Lower leg skin (tissue), 4 donors: ENCODE measurements around the gene CARD11. TPM values are rescaled to one million over a fixed set of nuclear protein-coding genes. Genes with fewer than 3 reads are reported as not detected.

Experiments used
- DNase-seq, 2 donors: peaks; one replicate each; pipeline ENCODE4 v3.0.0-alpha.2; 2019; ENCODE audit warnings: low spot score in 2 of 2
- H3K4me3 ChIP-seq: fragments of 200-600 bp; sonication (generic); 2 replicates; pipeline ENCODE4 v1.5.1; 2017; ENCODE audit warnings: mild to moderate bottlenecking, low read depth; ENCODE audit not compliant: poor library complexity, severe bottlenecking
- POLR2A ChIP-seq, 2 donors: fragments of 450-650 bp; IDR thresholded peaks; one replicate each; pipeline ENCODE4 v1.6.1; 2016 to 2017; ENCODE audit warnings: antibody characterized with exemption in 2 of 2, mild to moderate bottlenecking in 1 of 2, moderate library complexity in 1 of 2
- WGBS, 2 donors: methylation state at CpG; one replicate each; pipeline ENCODE4 v1.1.5; 2018; 5-methylcytosine and 5-hydroxymethylcytosine counted together
- intact Hi-C: fragments of 100-400 bp; cut with DNase I; formaldehyde crosslinking; loops from one replicate; pipeline ENCODE4 v1.15.0; 2023; ENCODE audit warnings: low total_unique reads
- total RNA-seq, 4 donors: library from RNA; depleted of rRNA; stranded (reverse); fragments of >200 nt; gene quantifications; one replicate each; pipeline ENCODE4 v1.1.0, GENCODE V29; 2016
- TF ChIP-seq, protein P1 (sequence below), 3 donors: fragments of 450-650 bp; IDR thresholded peaks; one replicate each; pipeline ENCODE4 v1.5.1; 2016; ENCODE audit warnings: antibody characterized with exemption in 3 of 3, mild to moderate bottlenecking in 3 of 3, moderate library complexity in 2 of 3

CARD11 gene
- total RNA-seq, 4 donors from 2014 or later, result 0.17 to 0.68 TPM; not detected in 2

DNA sequence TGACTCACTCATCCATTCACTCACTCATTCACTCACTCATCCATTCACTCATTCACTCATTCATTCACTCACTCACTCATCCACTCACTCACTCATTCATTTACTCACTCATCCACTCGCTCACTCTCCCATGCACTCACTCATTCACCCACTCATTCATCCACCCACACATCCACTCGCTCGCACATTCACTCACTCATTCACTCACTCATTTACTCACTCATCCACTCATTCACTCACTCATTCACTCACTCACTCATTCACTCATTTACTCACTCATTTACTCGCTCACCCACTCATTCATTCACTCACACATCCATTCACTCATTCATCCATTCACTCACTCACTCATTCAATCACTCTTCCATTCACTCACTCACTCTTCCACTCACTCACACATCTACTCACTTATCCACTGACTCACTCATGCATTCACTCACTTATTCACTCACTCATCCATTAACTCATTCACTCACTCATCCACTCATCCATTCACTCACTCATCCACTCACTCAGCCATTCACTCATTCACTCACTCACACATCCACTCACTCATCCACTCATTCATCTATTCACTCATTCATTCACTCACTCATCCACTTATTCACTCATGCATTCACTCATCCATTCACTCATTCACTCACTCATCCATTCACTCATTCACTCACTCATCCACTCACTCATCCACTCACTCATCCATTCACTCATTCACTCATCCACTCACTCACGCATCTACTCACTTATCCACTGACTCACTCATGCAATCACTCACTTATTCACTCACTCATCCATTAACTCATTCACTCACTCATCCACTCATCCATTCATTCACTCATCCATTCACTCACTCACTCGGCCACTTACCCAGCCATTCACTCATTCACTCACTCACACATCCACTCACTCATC lies 74.0 kb downstream of the CARD11 start:
- intact Hi-C loops, result no loop called here
- 92 to 93% methylated on average over 6 of the region's 6 CpGs for WGBS, 2 donors
- H3K4me3 ChIP-seq, result no peak overlapping the region
- no peak for DNase-seq
- TF ChIP-seq, protein P1, sequence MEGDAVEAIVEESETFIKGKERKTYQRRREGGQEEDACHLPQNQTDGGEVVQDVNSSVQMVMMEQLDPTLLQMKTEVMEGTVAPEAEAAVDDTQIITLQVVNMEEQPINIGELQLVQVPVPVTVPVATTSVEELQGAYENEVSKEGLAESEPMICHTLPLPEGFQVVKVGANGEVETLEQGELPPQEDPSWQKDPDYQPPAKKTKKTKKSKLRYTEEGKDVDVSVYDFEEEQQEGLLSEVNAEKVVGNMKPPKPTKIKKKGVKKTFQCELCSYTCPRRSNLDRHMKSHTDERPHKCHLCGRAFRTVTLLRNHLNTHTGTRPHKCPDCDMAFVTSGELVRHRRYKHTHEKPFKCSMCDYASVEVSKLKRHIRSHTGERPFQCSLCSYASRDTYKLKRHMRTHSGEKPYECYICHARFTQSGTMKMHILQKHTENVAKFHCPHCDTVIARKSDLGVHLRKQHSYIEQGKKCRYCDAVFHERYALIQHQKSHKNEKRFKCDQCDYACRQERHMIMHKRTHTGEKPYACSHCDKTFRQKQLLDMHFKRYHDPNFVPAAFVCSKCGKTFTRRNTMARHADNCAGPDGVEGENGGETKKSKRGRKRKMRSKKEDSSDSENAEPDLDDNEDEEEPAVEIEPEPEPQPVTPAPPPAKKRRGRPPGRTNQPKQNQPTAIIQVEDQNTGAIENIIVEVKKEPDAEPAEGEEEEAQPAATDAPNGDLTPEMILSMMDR (IDR thresholded peaks at IDR 0.05), result no peak
- TF ChIP-seq POLR2A (IDR thresholded peaks at IDR 0.05), result no peak

DNA sequence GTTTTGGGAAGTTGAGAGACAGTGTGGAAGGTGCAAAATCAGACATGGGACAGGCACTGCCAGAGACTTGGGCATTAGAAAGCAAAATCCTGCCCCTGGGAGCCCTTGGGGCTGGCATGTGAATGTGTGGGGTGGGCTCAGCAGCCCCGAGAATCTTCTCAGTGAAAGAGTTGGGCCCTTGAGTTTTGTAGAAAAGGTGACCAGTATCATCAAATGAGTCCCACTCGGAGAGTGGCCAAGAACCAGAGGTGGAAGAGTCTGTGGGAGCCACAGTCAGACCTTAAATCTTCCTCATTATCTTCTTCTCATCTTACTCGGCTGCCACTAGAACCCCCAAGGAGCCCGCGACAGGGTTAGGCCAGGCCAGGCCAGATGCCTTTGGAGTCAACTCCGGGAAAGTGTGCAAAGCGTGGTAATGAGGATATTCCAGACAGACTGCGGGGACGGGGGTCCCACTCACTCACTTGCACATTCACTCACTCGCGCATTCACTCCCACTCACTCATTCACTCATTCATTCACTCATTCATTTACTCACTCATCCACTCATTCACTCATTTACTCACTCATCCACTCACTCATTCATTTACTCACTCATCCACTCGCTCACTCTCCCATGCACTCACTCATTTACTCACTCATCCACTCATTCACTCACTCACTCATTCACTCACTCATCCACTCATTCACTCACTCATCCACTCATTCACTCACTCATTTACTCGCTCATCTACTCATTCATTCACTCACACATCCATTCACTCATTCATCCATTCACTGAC lies 74.9 kb downstream of the CARD11 start:
- no peak overlapping the region for H3K4me3 ChIP-seq
- DNase-seq, result peak in 1 of 2 donors; percentile 64
- 90% methylated on average over 13 of the region's 13 CpGs for WGBS, 2 donors
- TF ChIP-seq POLR2A (IDR thresholded peaks at IDR 0.05), result no peak
- TF ChIP-seq, protein P1 (IDR thresholded peaks at IDR 0.05), result no peak
- intact Hi-C loops, result no loop called here

DNA sequence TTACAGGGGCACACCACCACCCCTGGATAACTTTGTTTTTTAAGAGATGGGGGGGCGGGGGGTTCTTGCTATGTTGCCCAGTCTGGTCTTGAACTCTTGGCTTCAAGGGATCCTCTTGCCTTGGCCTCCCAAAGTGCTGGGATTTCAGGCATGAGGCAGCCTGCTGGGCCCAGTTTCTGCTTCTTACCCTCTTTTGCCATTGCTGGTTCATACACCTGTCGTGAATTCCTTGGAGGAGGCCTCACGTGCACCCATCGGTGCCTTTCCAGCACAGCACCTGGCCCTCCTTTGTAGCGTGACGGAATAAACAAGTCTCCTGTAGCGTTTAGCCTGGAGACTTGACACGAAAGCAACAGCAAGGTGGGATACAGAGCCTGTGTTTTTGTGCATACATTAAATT lies 75.5 kb downstream of the CARD11 start:
- no peak overlapping the region for H3K4me3 ChIP-seq
- intact Hi-C loops, result no loop called here
- DNase-seq, result no peak
- WGBS, 2 donors, result 78 to 88% methylated on average over 8 of the region's 8 CpGs
- TF ChIP-seq POLR2A (IDR thresholded peaks at IDR 0.05), result no peak
- TF ChIP-seq, protein P1 (IDR thresholded peaks at IDR 0.05), result no peak

DNA sequence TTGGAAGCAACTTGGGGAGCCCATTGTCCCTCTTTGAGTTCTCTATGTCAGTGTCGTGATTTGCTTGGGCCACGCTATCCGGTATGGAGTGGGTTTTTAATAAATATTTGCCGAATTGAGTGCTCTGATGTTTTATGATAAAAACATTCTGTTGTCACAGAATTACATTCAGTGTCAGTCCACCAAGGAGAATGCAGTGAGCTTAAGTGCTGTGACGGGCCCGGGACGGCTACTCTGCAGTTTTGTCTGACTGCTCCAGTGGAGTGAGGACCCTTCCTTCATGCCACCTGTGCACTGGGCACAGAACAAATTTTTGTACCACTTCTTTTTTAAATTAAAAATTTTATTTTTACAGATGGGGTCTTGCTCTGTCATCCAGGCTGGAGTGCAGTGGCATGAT lies 76.0 kb downstream of the CARD11 start:
- 90% methylated on average over 7 of the region's 7 CpGs for WGBS, 2 donors
- intact Hi-C loops, result no loop called here
- DNase-seq, result peak in 1 of 2 donors; percentile 52
- TF ChIP-seq, protein P1 (IDR thresholded peaks at IDR 0.05), result no peak
- no peak for TF ChIP-seq POLR2A (IDR thresholded peaks at IDR 0.05)
- H3K4me3 ChIP-seq, result no peak overlapping the region

DNA sequence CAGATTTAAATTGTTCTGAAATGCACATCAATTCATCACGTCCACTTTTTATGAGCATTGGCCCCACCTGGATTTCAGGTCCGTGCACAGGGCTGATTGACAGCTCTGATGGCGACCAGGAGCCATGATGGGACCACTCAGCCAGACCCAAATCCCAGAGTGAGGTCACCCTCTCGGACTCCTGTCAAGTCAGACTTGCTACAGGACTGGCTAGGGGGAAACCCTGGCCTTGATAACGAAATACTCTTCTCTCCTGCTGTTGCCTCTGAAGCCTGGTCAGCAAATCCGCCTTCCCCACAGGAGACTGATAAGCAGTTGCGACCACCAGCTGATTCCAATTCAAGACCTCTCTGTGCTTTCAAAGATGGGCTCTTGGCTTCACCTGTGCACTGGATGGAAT lies 76.4 kb downstream of the CARD11 start:
- peak in 1 of 2 donors; percentile 42 for DNase-seq
- WGBS, 2 donors, result 79 to 84% methylated on average over 7 of the region's 7 CpGs
- no peak for TF ChIP-seq POLR2A (IDR thresholded peaks at IDR 0.05)
- TF ChIP-seq, protein P1 (IDR thresholded peaks at IDR 0.05), result no peak
- H3K4me3 ChIP-seq, result no peak overlapping the region
- intact Hi-C loops, result no loop called here
